ENCODE measurements around the gene PAF1. TPM values are rescaled to one million over a fixed set of nuclear protein-coding genes. Genes with fewer than 3 reads are reported as not detected.
A peak's percentile ranks its signal among the peaks of the same experiment; 100 is the strongest.

The PAF1 gene
- total and polyA plus RNA-seq, 2 of the 13 experiments (the other 11 are each of a cell fraction or from before 2014, with no cell fraction given) = 30.2 to 31.1 TPM

DNA sequence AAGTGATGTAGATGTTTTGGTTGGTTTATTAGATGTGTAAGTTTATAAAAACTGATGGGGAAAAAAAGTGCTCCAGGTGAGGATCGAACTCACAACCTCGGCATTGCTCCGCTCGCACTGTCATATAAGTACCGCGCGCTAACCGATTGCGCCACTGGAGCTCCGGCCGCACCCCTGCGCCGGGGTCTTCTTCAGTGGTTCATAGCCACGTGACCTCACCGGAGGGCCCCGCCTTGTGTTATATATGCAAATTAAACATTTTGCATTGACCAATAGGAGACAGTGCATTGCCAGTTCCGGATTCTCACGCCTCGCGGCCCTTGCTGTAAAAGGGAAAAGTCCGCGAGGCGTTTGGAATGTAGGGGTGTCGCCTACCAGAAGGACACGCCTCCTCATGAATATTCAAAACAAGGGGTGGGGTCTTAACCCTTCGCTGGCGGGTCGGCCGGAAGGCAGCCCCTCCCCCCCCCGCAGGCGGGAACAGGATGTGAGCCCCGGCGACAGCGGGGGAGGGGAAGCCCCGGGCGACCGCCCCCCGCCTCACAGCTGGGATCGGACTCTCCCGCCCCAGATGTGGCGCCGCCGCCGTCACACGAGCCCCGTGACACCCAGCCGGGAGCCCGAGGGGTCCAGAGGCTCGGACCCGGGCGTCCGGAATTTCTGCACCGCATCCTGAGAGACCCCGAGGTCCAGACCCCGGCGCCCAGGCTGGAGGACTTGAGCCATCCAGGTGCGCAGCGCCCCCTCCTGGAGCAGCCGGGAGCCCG lies 21.4 kb upstream of the PAF1 start, which contains the start of gene PLEKHG2 (continued):
- TF ChIP-seq, protein P1, sequence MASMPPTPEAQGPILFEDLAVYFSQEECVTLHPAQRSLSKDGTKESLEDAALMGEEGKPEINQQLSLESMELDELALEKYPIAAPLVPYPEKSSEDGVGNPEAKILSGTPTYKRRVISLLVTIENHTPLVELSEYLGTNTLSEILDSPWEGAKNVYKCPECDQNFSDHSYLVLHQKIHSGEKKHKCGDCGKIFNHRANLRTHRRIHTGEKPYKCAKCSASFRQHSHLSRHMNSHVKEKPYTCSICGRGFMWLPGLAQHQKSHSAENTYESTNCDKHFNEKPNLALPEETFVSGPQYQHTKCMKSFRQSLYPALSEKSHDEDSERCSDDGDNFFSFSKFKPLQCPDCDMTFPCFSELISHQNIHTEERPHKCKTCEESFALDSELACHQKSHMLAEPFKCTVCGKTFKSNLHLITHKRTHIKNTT (CRISPR knock-in tag; IDR thresholded peaks at IDR 0.05) = no peak
- TF ChIP-seq ZNF766 (CRISPR knock-in tag; IDR thresholded peaks at IDR 0.05; ENCODE audit: borderline replicate concordance) = no peak
- TF ChIP-seq ZSCAN22 (CRISPR knock-in tag; IDR thresholded peaks at IDR 0.05) = no peak
- TF ChIP-seq, protein P2, sequence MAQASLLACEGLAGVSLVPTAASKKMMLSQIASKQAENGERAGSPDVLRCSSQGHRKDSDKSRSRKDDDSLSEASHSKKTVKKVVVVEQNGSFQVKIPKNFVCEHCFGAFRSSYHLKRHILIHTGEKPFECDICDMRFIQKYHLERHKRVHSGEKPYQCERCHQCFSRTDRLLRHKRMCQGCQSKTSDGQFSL (CRISPR knock-in tag; IDR thresholded peaks at IDR 0.05) = peak; percentile 68; the same call in 1 of the 2 replicates
- no peak for TF ChIP-seq TOPORS (CRISPR knock-in tag; IDR thresholded peaks at IDR 0.05)
- TF ChIP-seq HNRNPLL (IDR thresholded peaks at IDR 0.05; ENCODE audit: low read depth, low read length, poor library complexity, severe bottlenecking) = peak; percentile 41
- TF ChIP-seq FOXK1 (CRISPR knock-in tag; IDR thresholded peaks at IDR 0.05; ENCODE audit: borderline replicate concordance, low read depth) = 0 out of 2 replicates have a peak, but pooled peaks have one; percentile 61
- no peak for TF ChIP-seq ZFP37 (CRISPR knock-in tag; IDR thresholded peaks at IDR 0.05; ENCODE audit: borderline replicate concordance)
- TF ChIP-seq ZNF776 (CRISPR knock-in tag; IDR thresholded peaks at IDR 0.05) = no peak
- peak; percentile 51; the same call in 1 of the 2 replicates for TF ChIP-seq ZNF629 (CRISPR knock-in tag; conservative IDR thresholded peaks at IDR 0.05)
- TF ChIP-seq, protein P3, sequence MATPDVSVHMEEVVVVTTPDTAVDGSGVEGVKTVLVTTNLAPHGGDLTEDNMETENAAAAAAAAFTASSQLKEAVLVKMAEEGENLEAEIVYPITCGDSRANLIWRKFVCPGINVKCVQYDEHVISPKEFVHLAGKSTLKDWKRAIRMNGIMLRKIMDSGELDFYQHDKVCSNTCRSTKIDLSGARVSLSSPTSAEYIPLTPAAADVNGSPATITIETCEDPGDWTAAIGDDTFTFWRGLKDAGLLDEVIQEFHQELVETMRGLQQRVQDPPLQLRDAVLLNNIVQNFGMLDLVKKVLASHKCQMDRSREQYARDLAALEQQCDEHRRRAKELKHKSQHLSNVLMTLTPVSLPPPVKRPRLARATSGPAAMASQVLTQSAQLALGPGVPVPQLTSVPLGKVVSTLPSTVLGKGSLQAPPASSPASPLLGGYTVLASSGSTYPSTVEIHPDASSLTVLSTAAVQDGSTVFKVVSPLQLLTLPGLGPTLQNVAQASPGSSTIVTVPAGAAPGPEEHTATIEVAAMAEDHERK (CRISPR knock-in tag; IDR thresholded peaks at IDR 0.05; ENCODE audit: low read depth) = no peak; the same call in 1 of the 2 replicates
- TF ChIP-seq POLR2G (IDR thresholded peaks at IDR 0.05; ENCODE audit: low read depth, low read length) = peak; percentile 77
- peak; percentile 47 for TF ChIP-seq RBM39 (IDR thresholded peaks at IDR 0.05; ENCODE audit: low read depth, low read length, poor library complexity, severe bottlenecking)
- TF ChIP-seq LCORL (IDR thresholded peaks at IDR 0.05) = no peak
- TF ChIP-seq LCORL (CRISPR knock-in tag; IDR thresholded peaks at IDR 0.05) = peak; percentile 17; the same call in 1 of the 2 replicates
- TF ChIP-seq, protein P4, sequence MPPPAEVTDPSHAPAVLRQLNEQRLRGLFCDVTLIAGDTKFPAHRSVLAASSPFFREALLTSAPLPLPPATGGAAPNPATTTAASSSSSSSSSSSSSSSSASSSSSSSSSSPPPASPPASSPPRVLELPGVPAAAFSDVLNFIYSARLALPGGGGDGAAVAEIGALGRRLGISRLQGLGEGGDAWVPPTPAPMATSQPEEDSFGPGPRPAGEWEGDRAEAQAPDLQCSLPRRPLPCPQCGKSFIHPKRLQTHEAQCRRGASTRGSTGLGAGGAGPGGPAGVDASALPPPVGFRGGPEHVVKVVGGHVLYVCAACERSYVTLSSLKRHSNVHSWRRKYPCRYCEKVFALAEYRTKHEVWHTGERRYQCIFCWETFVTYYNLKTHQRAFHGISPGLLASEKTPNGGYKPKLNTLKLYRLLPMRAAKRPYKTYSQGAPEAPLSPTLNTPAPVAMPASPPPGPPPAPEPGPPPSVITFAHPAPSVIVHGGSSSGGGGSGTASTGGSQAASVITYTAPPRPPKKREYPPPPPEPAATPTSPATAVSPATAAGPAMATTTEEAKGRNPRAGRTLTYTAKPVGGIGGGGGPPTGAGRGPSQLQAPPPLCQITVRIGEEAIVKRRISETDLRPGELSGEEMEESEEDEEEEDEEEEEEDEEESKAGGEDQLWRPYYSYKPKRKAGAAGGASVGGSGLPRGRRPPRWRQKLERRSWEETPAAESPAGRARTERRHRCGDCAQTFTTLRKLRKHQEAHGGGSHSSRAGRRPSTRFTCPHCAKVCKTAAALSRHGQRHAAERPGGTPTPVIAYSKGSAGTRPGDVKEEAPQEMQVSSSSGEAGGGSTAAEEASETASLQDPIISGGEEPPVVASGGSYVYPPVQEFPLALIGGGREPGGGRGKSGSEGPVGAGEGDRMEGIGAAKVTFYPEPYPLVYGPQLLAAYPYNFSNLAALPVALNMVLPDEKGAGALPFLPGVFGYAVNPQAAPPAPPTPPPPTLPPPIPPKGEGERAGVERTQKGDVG (CRISPR knock-in tag; IDR thresholded peaks at IDR 0.05; ENCODE audit: borderline replicate concordance) = no peak; the same call in 1 of the 2 replicates
- TF ChIP-seq RFX5 (IDR thresholded peaks at IDR 0.05; ENCODE audit: low read depth, low read length) = peak; percentile 21; the same call in 1 of the 2 replicates
- no peak for TF ChIP-seq ZNF775 (CRISPR knock-in tag; IDR thresholded peaks at IDR 0.05; ENCODE audit: borderline replicate concordance)
- no peak for TF ChIP-seq ZNF235 (CRISPR knock-in tag; IDR thresholded peaks at IDR 0.05; ENCODE audit: borderline replicate concordance)
- TF ChIP-seq, protein P5, sequence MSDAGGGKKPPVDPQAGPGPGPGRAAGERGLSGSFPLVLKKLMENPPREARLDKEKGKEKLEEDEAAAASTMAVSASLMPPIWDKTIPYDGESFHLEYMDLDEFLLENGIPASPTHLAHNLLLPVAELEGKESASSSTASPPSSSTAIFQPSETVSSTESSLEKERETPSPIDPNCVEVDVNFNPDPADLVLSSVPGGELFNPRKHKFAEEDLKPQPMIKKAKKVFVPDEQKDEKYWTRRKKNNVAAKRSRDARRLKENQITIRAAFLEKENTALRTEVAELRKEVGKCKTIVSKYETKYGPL (CRISPR knock-in tag; IDR thresholded peaks at IDR 0.05) = no peak
- no peak for TF ChIP-seq NR2C2 (CRISPR knock-in tag; IDR thresholded peaks at IDR 0.05; ENCODE audit: borderline replicate concordance)
- peak; percentile 48 to 63; a peak in 3 of 4 replicates for TF ChIP-seq POLR2A (IDR thresholded peaks at IDR 0.05; ENCODE audit: insufficient read depth in 1 of 2, low read depth in 2 of 2, low read length in 2 of 2)

All from HepG2 (cell line).